CD4-positive, alpha-beta T cell (primary cell): ENCODE data around the gene OXSM. TPM values are rescaled to one million over a fixed set of nuclear protein-coding genes. Genes with fewer than 3 reads are reported as not detected.
A peak's percentile ranks its signal among the peaks of the same experiment; 100 is the strongest.

ENCODE experiments used
- ATAC-seq: fragments of 200-7000 bp; cut with Tn5 transposase; one replicate; pipeline ENCODE4 v1.10.0; 2022; ENCODE audit warnings: mild to moderate bottlenecking; ENCODE audit not compliant: poor library complexity
- CTCF ChIA-PET: fragments of 350-600 bp; sonication (Branson Sonifier 250); formaldehyde crosslinking; loops from one replicate; lab custom pipeline; 2021; ENCODE audit warnings: antibody characterized with exemption, inconsistent platforms; lab: Charles Lee
- POLR2A ChIA-PET: fragments of 350-600 bp; sonication (Branson Sonifier 250); formaldehyde crosslinking; loops from one replicate; lab custom pipeline; 2021; ENCODE audit warnings: antibody characterized with exemption, inconsistent platforms; lab: Charles Lee
- DNase-seq, 14 experiments: peaks; one replicate each; pipeline ENCODE4 v3.0.0-alpha.2; 2013 to 2020; ENCODE audit warnings: mixed read lengths in 2 of 14
- H3K27ac ChIP-seq, 2 donors: one replicate each; pipeline versions ENCODE4 v1.5.1 to v1.7.0; 2013; ENCODE audit warnings: low read length in 2 of 2, low read depth in 1 of 2, mild to moderate bottlenecking in 1 of 2
- H3K27me3 ChIP-seq, 2 experiments: 1 replicate in 1 of 2; 2 replicates in 1 of 2; pipeline versions ENCODE4 v1.6.1 to v1.7.0; 2013; ENCODE audit warnings: low read length in 2 of 2, control low read depth in 1 of 2, mild to moderate bottlenecking in 1 of 2, moderate library complexity in 1 of 2; ENCODE audit not compliant: insufficient read depth in 2 of 2, control insufficient read depth in 1 of 2
- H3K36me3 ChIP-seq: one replicate; pipeline ENCODE4 v1.6.1; 2013; ENCODE audit warnings: low read length, control low read depth; ENCODE audit not compliant: insufficient read depth
- H3K4me1 ChIP-seq: one replicate; pipeline ENCODE4 v1.6.1; 2013; ENCODE audit warnings: low read length, control low read depth; ENCODE audit not compliant: insufficient read depth
- H3K4me3 ChIP-seq: one replicate; pipeline ENCODE4 v1.5.1; 2013; ENCODE audit warnings: mild to moderate bottlenecking, low read length, moderate library complexity
- H3K9me3 ChIP-seq, 2 experiments: 1 replicate in 1 of 2; 2 replicates in 1 of 2; pipeline versions ENCODE4 v1.6.1 to v1.7.0; 2013; ENCODE audit warnings: low read length in 2 of 2, mild to moderate bottlenecking in 2 of 2, control low read depth in 1 of 2, moderate library complexity in 1 of 2; ENCODE audit not compliant: control insufficient read depth in 1 of 2, insufficient read depth in 1 of 2
- H3K27ac Mint-ChIP-seq: one replicate; pipeline ENCODE4 v1.8.0; 2020; ENCODE audit warnings: mixed read lengths
- H3K27me3 Mint-ChIP-seq: one replicate; pipeline ENCODE4 v1.8.0; 2021; ENCODE audit warnings: mixed read lengths
- H3K36me3 Mint-ChIP-seq: one replicate; pipeline ENCODE4 v1.8.0; 2021; ENCODE audit warnings: low read depth, mixed read lengths
- H3K4me1 Mint-ChIP-seq: one replicate; pipeline ENCODE4 v1.8.0; 2021; ENCODE audit warnings: low read depth, mixed read lengths
- H3K4me3 Mint-ChIP-seq: one replicate; pipeline ENCODE4 v1.8.0; 2020; ENCODE audit warnings: mild to moderate bottlenecking, mixed read lengths
- H3K9me3 Mint-ChIP-seq: one replicate; pipeline ENCODE4 v1.8.0; 2020; ENCODE audit warnings: mixed read lengths
- CTCF ChIP-seq: fragments of 200-600 bp; IDR thresholded peaks from one replicate; pipeline ENCODE4 v1.8.0; 2022; ENCODE audit warnings: antibody characterized with exemption, mild to moderate bottlenecking
- intact Hi-C, 2 experiments: fragments of 100-400 bp; cut with DNase I in 1 of 2; cut with micrococcal nuclease in 1 of 2; formaldehyde crosslinking; loops; one replicate each; pipeline versions ENCODE4 v1.15.1 to v1.9.0; 2023 to 2025; cut with DNase I, micrococcal nuclease
- polyA plus RNA-seq, 2 donors: library from polyadenylated mRNA; unstranded; fragments of 120-200 nt; gene quantifications; one replicate each; pipeline ENCODE4 v1.2.1, GENCODE V29; 2013
- total RNA-seq, 174 experiments: library from RNA in 2 of 174; stranded (reverse) in 2 of 174; gene quantifications; one replicate each; pipeline ENCODE4 v1.2.3 and lab custom pipeline; 2021 to 2026

OXSM gene
- total RNA-seq (1 to 10 TPM; 6.2 to 7.9 TPM), total RNA-seq (lab: John Stamatoyannopoulos, UW) (7.7 to 21.7 (median 14.2) reads per million in 172 experiments)
- 12.9 TPM for polyA plus RNA-seq (2013, experiment 1 of 2)
- 11.7 TPM for polyA plus RNA-seq (2013, experiment 2 of 2)

GRCh38 chr3:25789596-25790556 lies at the start of gene OXSM:
Gene OXSM, plus strand, starts transcription at chr3:25790090. Its CDS starts 931 bp downstream, at chr3:25791021.
- peaks cover 56% of the 10 kb centered on the region for H3K4me1 Mint-ChIP-seq
- Histone ChIP-seq H3K9me3 (no peaks in the 10 kb centered on the region), H3K27ac (peak within 1 kb of the TSS; percentile 83 to 91), H3K36me3 (peaks cover 12% of the 10 kb centered on the region), H3K4me1 (peaks cover 15% of the 10 kb centered on the region), H3K4me3 (peak within 1 kb of the TSS; percentile 75), H3K27me3 (no peaks in the 10 kb centered on the region)
- no peak for TF ChIP-seq CTCF
- ChIA-PET CTCF (interaction anchor here (2.0 kb wide), 1 partner anchor 142 kb away, joined by 6 read pairs; no protein-coding TSS in a partner anchor), POLR2A (interaction anchor here (0.8 kb wide), 1 partner anchor 124 kb away, joined by 3 read pairs; no protein-coding TSS in a partner anchor)
- ATAC-seq: peak; percentile 92
- H3K4me3 Mint-ChIP-seq: peak within 1 kb of the TSS; percentile 98
- H3K9me3 Mint-ChIP-seq: no peaks in the 10 kb centered on the region
- H3K36me3 Mint-ChIP-seq: peaks cover 21% of the 10 kb centered on the region
- peak within 1 kb of the TSS; percentile 94 for H3K27ac Mint-ChIP-seq
- no peaks in the 10 kb centered on the region for H3K27me3 Mint-ChIP-seq
- peak; percentile 78 to 98 (median 86) for DNase-seq
- intact Hi-C loops: loop anchor here in 1 of 2 experiments (5.0 to 10.0 kb wide), 5 partner anchors 1582 to 1985 kb away; partner anchors contain the start of genes NKIRAS1, NR1D2, RPL15 and SLC4A7

- no peaks in the 10 kb centered on the region for H3K9me3 Mint-ChIP-seq
- peaks cover 33% of the 10 kb centered on the region for H3K4me1 Mint-ChIP-seq
- intact Hi-C loops: no loop called here
- DNase-seq (no peak), ATAC-seq (no peak)
- Histone ChIP-seq H3K27me3 (no peaks in the 10 kb centered on the region), H3K4me1 (no peaks in the 10 kb centered on the region), H3K9me3 (no peaks in the 10 kb centered on the region), H3K4me3 (no peak overlapping the region), H3K27ac (no peak overlapping the region), H3K36me3 (peaks cover 54% of the 10 kb centered on the region)
- H3K27ac Mint-ChIP-seq: no peak overlapping the region
- H3K36me3 Mint-ChIP-seq: peaks cover 85% of the 10 kb centered on the region
- no peaks in the 10 kb centered on the region for H3K27me3 Mint-ChIP-seq
- ChIA-PET POLR2A (no interaction called here), CTCF (interaction anchor here (1.2 kb wide), 2 partner anchors 13 to 97 kb away, joined by 3 to 4 read pairs; no protein-coding TSS in a partner anchor)
- H3K4me3 Mint-ChIP-seq: no peak overlapping the region
- no peak for TF ChIP-seq CTCF
Observed at GRCh38 chr3:25744470-25744869, 45.4 kb upstream of the OXSM start.

GRCh38 chr3:25747033-25747432 lies 42.9 kb upstream of the OXSM start:
- ATAC-seq (no peak), DNase-seq (no peak)
- Histone ChIP-seq H3K27me3 (no peaks in the 10 kb centered on the region), H3K36me3 (peaks cover 76% of the 10 kb centered on the region), H3K27ac (no peak overlapping the region), H3K4me1 (no peaks in the 10 kb centered on the region), H3K9me3 (no peaks in the 10 kb centered on the region), H3K4me3 (no peak overlapping the region)
- Mint-ChIP-seq H3K27me3 (no peaks in the 10 kb centered on the region), H3K4me1 (peaks cover 33% of the 10 kb centered on the region), H3K4me3 (no peak overlapping the region), H3K27ac (no peak overlapping the region), H3K36me3 (peaks cover 100% of the 10 kb centered on the region), H3K9me3 (no peaks in the 10 kb centered on the region)
- CTCF ChIA-PET: no interaction called here
- intact Hi-C loops: no loop called here
- TF ChIP-seq CTCF: no peak
- POLR2A ChIA-PET: no interaction called here
